Measurements from ENCODE around the gene C19orf12. TPM values are rescaled to one million over a fixed set of nuclear protein-coding genes. Genes with fewer than 3 reads are reported as not detected.

Gene C19orf12
- polyA plus RNA-seq, 4 donors = 20.8 to 29.1 (median 27.0) TPM

GRCh38 chr19:29665826-29666577, 49.1 kb downstream of the C19orf12 start:
- no peak for DNase-seq (ENCODE audit: low read depth in 4 of 4, low spot score in 2 of 4)

GRCh38 chr19:29665215-29665825, 49.7 kb downstream of the C19orf12 start, which contains the start of gene PLEKHF1:
PLEKHF1 (plus strand) TSS chr19:29665461; CDS start chr19:29673840, 8,379 bp downstream.
- DNase-seq (ENCODE audit: low read depth in 4 of 4, low spot score in 2 of 4) = peak in 1 of 4 donors; percentile 76

- no peak for DNase-seq (ENCODE audit: low read depth in 4 of 4, low spot score in 2 of 4)
Measured at GRCh38 chr19:29664753-29665214, 50.3 kb downstream of the C19orf12 start.

GRCh38 chr19:29663861-29664752, 51.0 kb downstream of the C19orf12 start:
- no peak for DNase-seq (ENCODE audit: low read depth in 4 of 4, low spot score in 2 of 4)

GRCh38 chr19:29662604-29663404, 52.3 kb downstream of the C19orf12 start:
- no peak for DNase-seq (ENCODE audit: low read depth in 4 of 4, low spot score in 2 of 4)

- no peak for DNase-seq (ENCODE audit: low read depth in 4 of 4, low spot score in 2 of 4)
Measured at GRCh38 chr19:29662278-29662603, 52.8 kb downstream of the C19orf12 start.

- DNase-seq (ENCODE audit: low read depth in 4 of 4, low spot score in 2 of 4) = no peak
Measured at GRCh38 chr19:29660835-29661234, 54.2 kb downstream of the C19orf12 start.

GRCh38 chr19:29658221-29658991, 56.7 kb downstream of the C19orf12 start:
- DNase-seq (ENCODE audit: low read depth in 4 of 4, low spot score in 2 of 4) = no peak

- no peak for DNase-seq (ENCODE audit: low read depth in 4 of 4, low spot score in 2 of 4)
Measured at GRCh38 chr19:29655648-29656335, 59.3 kb downstream of the C19orf12 start.

GRCh38 chr19:29653398-29653797, 61.7 kb downstream of the C19orf12 start:
- no peak for DNase-seq (ENCODE audit: low read depth in 4 of 4, low spot score in 2 of 4)

GRCh38 chr19:29651622-29652394, 63.3 kb downstream of the C19orf12 start:
- no peak for DNase-seq (ENCODE audit: low read depth in 4 of 4, low spot score in 2 of 4)

- DNase-seq (ENCODE audit: low read depth in 4 of 4, low spot score in 2 of 4) = no peak
Measured at GRCh38 chr19:29650772-29651387, 64.2 kb downstream of the C19orf12 start.

Other genes with a start within 250 kb of the C19orf12 start
- 1 to 10 TPM in 1 of 4 donors, under 1 TPM in 3; 0.32 to 1.2 (median 0.40) TPM for gene VSTM2B, start 189.3 kb downstream of the C19orf12 start, polyA plus RNA-seq (ENCODE audit: insufficient read length in 4 of 4)
- gene POP4, start 109.0 kb downstream of the C19orf12 start, polyA plus RNA-seq (ENCODE audit: insufficient read length in 4 of 4) = 10 to 100 TPM; 64.3 to 74.5 (median 68.3) TPM
- 1 to 10 TPM; 1.1 to 2.7 (median 1.7) TPM for gene PLEKHF1, start 49.8 kb downstream of the C19orf12 start, polyA plus RNA-seq (ENCODE audit: insufficient read length in 4 of 4)
- gene CCNE1, start 96.7 kb upstream of the C19orf12 start, polyA plus RNA-seq (ENCODE audit: insufficient read length in 4 of 4) = 10 to 100 TPM in 1 of 4 donors, 1 to 10 TPM in 3; 8.5 to 10.0 (median 9.6) TPM
- 100 to 1,000 TPM in 3 of 4 donors, 10 to 100 TPM in 1; 91.4 to 124 (median 105) TPM for gene URI1, start 227.0 kb upstream of the C19orf12 start, polyA plus RNA-seq (ENCODE audit: insufficient read length in 4 of 4)